Activated T-helper 2 cell treated with anti-CD3 and anti-CD28 coated beads, Interferon-gamma antibody, Interleukin-2, Interleukin-4, amounts not matched to agents 10 μg/mL and 5 μg/mL and 100 μg/mL, durations not matched to agents 14 hours and 24 hours and 36 hours (primary cell): ENCODE data around the gene CAMSAP3. TPM values are rescaled to one million over a fixed set of nuclear protein-coding genes. Genes with fewer than 3 reads are reported as not detected.

ENCODE experiments used
- DNase-seq: peaks from one replicate; pipeline ENCODE4 v3.0.0; 2021; ENCODE audit warnings: low spot score
- H3K27ac Mint-ChIP-seq: one replicate; pipeline ENCODE4 v1.8.0; 2021; ENCODE audit warnings: mixed read lengths
- H3K27me3 Mint-ChIP-seq: one replicate; pipeline ENCODE4 v1.8.0; 2021; ENCODE audit warnings: low read depth, mixed read lengths
- H3K36me3 Mint-ChIP-seq: one replicate; pipeline ENCODE4 v1.8.0; 2021; ENCODE audit warnings: low read depth, mixed read lengths
- H3K4me1 Mint-ChIP-seq: one replicate; pipeline ENCODE4 v1.8.0; 2021; ENCODE audit warnings: low read depth, mixed read lengths
- H3K4me3 Mint-ChIP-seq: one replicate; pipeline ENCODE4 v1.8.0; 2021; ENCODE audit warnings: low read depth, mild to moderate bottlenecking, moderate library complexity, mixed read lengths
- H3K9me3 Mint-ChIP-seq: one replicate; pipeline ENCODE4 v1.8.0; 2021; ENCODE audit warnings: mixed read lengths
- intact Hi-C: fragments of 100-400 bp; cut with micrococcal nuclease; formaldehyde crosslinking; loops from one replicate; pipeline ENCODE4 v1.15.1; 2023
- total RNA-seq: library from RNA; stranded (reverse); gene quantifications from 2 replicates; pipeline ENCODE4 v1.2.3, GENCODE V29; 2022

CAMSAP3 gene
- total RNA-seq, 1 donor from 2014 or later, result 0.55 TPM

DNA sequence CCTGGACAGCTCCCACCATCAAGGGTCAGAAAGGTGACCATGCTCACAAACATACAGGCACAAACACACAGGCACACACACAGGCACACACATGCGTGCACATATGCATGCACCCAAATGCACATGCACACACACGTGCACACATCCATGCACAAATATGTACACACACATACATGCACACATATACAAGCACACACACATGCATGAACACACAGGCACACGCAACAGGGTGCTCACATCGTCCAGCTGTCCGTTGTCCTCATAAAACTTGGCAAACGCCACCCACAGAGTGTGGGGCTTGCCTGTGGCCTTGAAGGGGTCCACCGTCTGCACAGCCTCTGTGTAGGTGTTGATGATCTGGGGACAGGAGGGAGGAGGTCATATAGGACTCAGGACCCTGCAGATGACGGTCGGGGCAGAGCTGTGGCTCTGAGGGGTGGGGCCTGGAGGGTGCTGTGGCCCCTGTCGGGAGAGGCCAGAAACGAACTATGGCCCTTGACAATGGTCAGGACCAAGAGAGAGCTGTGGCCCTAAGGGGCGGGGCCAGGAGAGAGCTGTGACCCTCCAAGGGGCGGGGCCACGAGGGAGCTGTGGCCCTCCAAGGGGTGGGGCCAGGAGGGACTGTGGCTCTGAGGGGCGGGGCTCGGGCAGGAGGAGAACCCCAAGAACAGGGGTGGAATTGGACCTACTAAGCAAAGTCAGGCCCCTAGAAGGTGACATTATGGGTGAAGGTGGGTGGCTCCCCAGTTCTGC is 27.4 kb downstream of the CAMSAP3 start:
- H3K9me3 Mint-ChIP-seq, result no peaks in the 10 kb centered on the region
- peaks cover 40% of the 10 kb centered on the region for H3K36me3 Mint-ChIP-seq
- intact Hi-C loops, result no loop called here
- H3K4me3 Mint-ChIP-seq, result no peak overlapping the region
- H3K27me3 Mint-ChIP-seq, result no peaks in the 10 kb centered on the region
- DNase-seq, result no peak
- peaks cover 2% of the 10 kb centered on the region for H3K4me1 Mint-ChIP-seq
- no peak overlapping the region for H3K27ac Mint-ChIP-seq

DNA sequence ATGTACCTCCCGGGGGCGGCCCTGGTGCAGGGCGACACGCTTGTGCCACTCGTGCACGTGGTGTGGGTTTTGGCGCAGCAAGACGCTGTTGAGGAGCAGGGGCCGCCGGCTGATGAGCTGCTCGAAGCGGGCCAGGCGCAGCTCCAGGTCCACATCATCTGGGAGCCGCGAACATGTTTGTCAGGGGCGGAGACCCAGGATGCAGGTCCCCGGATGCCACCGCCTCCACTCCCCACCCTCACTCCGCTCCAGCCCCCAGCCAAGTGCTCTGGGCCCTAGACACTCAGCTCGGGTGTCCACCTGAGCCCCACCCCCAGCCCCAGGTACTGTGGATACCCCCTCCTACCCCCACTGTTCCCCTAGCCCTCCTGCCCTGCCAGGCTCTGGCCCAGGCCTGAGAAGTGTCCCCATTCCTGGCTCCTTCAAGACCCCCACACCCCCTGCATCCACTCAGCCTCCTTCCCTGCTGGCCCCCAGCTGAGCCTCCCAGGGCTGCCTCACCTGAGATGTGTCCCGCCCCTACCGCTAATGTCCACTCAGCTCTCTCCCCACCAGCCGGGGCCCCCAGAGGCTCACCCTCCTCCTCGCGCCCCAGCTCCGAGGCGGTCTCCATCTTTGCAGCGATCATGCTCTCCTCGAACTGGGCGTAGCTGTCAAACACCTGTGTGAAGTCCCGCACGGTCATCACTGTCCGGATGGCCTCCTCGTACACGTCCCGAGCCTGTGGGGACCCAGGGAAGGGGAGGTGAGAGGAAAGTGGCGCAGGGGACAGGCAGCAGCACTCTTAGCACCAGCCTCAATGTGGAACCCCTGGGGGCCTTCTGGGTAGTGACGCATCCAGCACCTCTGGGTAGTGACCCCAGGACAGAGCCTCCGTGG is 28.3 kb downstream of the CAMSAP3 start:
- Mint-ChIP-seq H3K36me3 (peaks cover 35% of the 10 kb centered on the region), H3K27ac (no peak overlapping the region), H3K4me1 (peaks cover 11% of the 10 kb centered on the region), H3K9me3 (no peaks in the 10 kb centered on the region), H3K4me3 (no peak overlapping the region), H3K27me3 (no peaks in the 10 kb centered on the region)
- intact Hi-C loops, result no loop called here
- no peak for DNase-seq

DNA sequence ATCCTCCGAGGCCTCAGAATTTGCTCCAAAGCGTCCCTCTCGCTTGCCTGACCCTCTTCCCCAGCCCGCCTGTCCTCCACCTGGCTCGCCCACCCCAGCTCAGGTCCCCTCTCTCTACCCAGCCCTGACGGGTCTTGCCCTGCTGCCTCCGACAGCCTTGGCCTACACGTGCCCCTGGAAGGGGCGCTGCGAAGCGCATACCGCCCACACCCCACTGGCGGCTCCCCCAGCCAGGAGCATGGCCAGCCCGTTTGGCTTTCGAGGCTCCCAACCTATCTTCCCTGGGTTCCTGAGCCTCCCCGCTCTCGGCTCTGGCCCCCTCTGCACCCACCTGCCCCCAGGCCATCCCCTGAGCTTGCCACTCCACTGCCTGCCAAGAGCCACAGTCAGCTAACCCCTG is 29.1 kb downstream of the CAMSAP3 start:
- Mint-ChIP-seq H3K4me3 (no peak overlapping the region), H3K36me3 (peaks cover 43% of the 10 kb centered on the region), H3K9me3 (no peaks in the 10 kb centered on the region), H3K27me3 (no peaks in the 10 kb centered on the region), H3K4me1 (peaks cover 17% of the 10 kb centered on the region), H3K27ac (no peak overlapping the region)
- intact Hi-C loops, result no loop called here
- no peak for DNase-seq

DNA sequence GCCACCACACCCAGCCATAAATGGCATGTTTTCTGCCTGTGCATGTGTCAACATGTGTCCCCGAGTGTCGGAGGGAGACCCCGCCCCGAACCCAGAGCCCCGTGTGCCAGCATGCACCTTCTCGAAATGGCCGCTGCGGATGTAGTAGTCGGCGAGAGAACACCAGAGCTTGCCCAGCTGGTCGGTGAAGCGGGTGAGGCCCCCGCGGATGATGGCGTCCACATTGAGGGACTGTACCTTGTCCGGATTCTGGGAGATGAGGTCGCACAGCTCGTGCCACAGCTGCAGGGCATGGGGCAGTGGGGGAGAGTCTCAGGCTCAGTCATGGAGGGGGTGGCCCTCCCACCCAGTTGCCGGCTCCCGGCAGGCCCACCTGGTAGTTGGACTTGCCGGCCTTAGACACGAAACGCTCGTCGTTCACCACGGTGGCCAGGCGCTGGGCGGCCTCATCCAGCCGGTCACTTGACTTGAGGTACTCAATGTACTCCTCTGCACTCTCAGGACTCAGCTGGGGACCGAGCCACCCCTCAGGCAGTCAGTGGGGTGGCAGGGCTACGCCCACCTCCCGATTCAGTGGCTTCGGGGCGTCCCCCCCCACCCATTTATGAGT is 30.2 kb downstream of the CAMSAP3 start:
- intact Hi-C loops, result no loop called here
- H3K4me3 Mint-ChIP-seq, result no peak overlapping the region
- H3K4me1 Mint-ChIP-seq, result peaks cover 22% of the 10 kb centered on the region
- H3K9me3 Mint-ChIP-seq, result no peaks in the 10 kb centered on the region
- H3K36me3 Mint-ChIP-seq, result peaks cover 43% of the 10 kb centered on the region
- no peaks in the 10 kb centered on the region for H3K27me3 Mint-ChIP-seq
- DNase-seq, result no peak
- H3K27ac Mint-ChIP-seq, result no peak overlapping the region

DNA sequence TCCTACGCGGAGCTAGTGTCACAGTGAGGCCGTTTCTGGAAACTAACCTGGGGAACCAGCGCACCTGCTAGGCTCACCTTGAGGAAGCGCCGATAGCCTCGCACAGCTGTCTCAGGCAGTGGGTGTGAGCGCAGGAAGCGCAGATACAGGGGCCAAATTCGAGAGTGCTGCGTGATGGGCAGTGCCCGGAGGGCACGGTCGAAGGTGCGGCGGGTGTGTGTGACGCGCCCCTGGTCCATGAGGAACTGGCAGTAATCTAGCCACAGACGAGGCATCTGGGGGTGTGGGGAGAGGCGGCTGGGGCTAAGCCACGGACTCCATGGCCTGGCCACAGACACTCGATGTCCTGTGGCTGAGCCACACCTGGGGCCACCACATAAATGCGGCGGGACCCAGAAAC is 31.5 kb downstream of the CAMSAP3 start:
- no peak for DNase-seq
- Mint-ChIP-seq H3K36me3 (peaks cover 32% of the 10 kb centered on the region), H3K4me3 (no peak overlapping the region), H3K27ac (no peak overlapping the region), H3K4me1 (peaks cover 24% of the 10 kb centered on the region), H3K27me3 (no peaks in the 10 kb centered on the region), H3K9me3 (no peaks in the 10 kb centered on the region)
- intact Hi-C loops, result no loop called here

DNA sequence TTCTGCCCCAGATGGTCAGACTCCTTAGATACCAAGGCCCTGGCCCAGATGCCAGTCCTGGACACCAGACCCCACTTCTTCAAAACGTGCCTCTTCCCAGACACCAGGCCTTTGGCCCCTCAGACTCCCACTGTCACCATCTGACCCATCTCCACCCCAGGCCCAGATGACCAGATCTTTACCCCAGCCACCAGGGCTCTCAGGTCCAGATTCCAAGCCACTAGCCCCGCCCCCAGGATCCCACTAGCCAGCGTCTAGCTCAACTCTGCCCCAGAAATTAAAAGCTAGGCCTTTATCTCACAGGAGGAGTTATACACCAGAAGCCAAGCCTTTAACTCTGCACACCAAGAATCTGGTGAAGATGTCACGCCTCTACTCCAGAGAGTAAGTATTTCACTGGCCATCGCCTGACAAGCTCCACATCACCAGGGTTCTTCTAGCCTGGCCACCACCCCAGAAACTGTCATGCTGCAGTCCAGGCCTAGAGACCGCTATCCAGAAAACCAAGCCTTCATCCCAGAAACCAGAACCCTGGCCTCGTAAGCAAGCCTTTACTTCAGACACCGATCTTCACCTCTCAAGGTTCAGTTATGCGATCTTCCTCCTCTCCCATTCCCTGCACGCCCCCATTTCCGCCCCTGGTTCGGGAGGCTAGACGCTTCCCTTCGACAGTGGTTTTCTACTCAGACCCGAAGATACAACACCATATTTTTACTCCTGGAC is 33.1 kb downstream of the CAMSAP3 start:
- Mint-ChIP-seq H3K27me3 (no peaks in the 10 kb centered on the region), H3K9me3 (no peaks in the 10 kb centered on the region), H3K27ac (peak overlapping the region; percentile 98), H3K4me1 (peaks cover 24% of the 10 kb centered on the region), H3K36me3 (peaks cover 22% of the 10 kb centered on the region), H3K4me3 (peak overlapping the region; percentile 98)
- DNase-seq, result no peak
- intact Hi-C loops, result loop anchor here (1.0 to 2.0 kb wide), 3 partner anchors 52 to 201 kb away; partner anchors contain the start of gene TRAPPC5

DNA sequence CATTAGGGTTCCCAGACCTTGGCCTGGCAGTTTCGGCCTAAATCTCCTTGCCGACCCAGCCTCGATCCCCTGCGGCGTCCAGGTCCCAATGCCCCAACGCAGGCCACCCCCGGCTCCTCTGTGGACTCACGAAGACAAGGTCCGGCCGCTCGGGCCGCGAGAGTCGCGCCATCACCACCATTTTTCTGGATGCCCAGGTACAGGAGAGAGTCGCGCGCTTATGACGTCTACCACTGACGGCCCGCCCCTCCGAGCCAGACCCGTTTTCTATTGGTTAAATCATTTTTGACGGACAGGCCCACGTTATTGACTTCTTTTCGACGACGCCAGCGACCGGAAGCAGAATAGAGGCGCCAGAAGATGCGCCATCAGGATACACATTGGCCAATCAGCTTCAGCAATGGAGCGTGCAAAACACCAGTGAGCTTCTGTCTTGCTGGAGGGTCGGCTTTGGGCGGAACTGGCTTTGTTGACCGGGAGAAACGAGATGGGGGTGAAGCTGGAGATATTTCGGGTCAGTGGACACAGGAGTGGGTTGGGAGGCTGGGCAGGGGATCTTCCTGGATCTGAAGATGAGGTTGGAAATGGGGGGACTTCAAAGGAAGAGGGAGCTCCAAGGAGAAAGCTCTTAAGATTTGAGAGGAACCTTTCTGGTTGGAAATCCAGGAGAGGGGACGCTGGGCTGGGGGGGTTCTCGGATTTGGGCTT is 33.8 kb downstream of the CAMSAP3 start, which contains the start of the genes PET100 and XAB2:
PET100 (plus strand) TSS at position 447 of the 708 bp plus-strand sequence; CDS start at position 488, 41 bp downstream.
XAB2 (minus strand) TSS at position 199 of the 708 bp plus-strand sequence; CDS start at position 181, 18 bp downstream.
- Mint-ChIP-seq H3K4me3 (peak within 1 kb of the TSS; percentile 98), H3K4me1 (peaks cover 24% of the 10 kb centered on the region), H3K9me3 (no peaks in the 10 kb centered on the region), H3K27ac (peak within 1 kb of the TSS; percentile 98), H3K36me3 (peaks cover 19% of the 10 kb centered on the region), H3K27me3 (no peaks in the 10 kb centered on the region)
- peak; percentile 94 for DNase-seq
- intact Hi-C loops, result loop anchor here (1.0 to 2.0 kb wide), 3 partner anchors 51 to 200 kb away; partner anchors contain the start of gene TRAPPC5

DNA sequence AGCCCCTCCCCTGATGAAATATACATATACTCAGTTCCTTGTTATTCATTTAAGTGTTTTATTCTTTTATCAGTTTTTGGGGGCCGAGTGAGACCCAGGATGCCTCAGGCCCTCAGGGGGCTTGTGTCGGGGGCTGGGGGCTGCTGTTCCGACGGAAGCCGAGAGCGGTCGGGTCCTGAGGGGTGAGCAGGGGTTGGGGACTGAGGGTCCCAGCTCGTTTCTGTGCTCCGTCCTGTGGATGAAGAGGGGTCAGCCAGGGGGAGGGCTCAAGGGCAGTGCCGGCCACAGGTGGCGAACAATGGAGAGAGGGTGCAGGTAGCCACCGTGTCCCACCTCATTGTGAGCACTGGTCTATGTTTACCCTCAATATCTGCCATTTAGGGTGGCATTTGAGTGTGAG is 35.9 kb downstream of the CAMSAP3 start:
- H3K4me3 Mint-ChIP-seq, result peak overlapping the region; percentile 22

DNA sequence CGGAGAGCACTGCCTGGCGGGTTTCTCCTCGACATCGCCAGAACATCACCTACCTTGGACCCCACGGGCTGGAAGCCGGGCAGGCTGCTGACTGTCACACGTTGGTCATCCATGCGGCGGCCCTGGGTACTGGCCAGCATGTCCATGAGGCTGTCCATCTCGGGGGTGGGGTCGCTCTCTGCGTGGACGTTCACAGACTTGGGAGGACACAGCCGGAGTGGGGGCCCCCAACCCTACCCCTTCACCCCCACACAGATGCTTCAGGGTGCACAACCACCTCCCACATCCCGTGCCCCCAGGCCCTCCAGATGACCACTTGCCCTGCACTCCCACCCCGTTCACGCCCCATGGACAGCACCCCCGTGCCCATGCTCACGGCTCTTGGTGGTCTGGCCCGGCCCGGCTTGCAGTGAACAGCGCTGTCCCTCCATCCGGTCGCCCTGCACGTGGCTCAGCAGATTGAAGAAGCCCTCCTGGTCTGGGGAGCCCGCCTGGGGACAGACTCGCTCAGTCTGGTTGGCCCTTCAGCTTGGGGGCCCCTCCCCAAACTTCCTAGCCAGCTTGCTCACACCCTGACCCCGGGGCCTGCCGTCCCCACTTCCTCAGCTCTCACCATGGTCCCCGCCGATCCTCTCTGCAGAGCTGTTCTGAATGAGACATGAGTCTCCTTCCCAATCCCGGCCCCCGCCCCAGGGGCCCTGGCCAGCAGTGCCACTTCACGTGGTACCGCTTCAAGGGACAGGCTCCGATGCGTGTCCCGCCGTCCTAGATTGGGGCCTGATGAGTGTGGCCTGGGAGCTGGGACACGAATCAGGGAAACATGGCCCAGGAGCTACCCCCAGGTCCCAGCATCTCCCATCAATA is 36.9 kb downstream of the CAMSAP3 start:
- H3K4me1 Mint-ChIP-seq, result peaks cover 24% of the 10 kb centered on the region
- no peaks in the 10 kb centered on the region for H3K9me3 Mint-ChIP-seq
- intact Hi-C loops, result no loop called here
- no peaks in the 10 kb centered on the region for H3K27me3 Mint-ChIP-seq
- peaks cover 10% of the 10 kb centered on the region for H3K36me3 Mint-ChIP-seq
- no peak overlapping the region for H3K4me3 Mint-ChIP-seq
- no peak for DNase-seq
- H3K27ac Mint-ChIP-seq, result no peak overlapping the region

More for the DNA sequence above, 35.9 kb downstream of the CAMSAP3 start:
- intact Hi-C loops, result no loop called here
- Mint-ChIP-seq H3K36me3 (peaks cover 16% of the 10 kb centered on the region), H3K27me3 (no peaks in the 10 kb centered on the region), H3K4me1 (peaks cover 24% of the 10 kb centered on the region), H3K27ac (no peak overlapping the region), H3K9me3 (no peaks in the 10 kb centered on the region)
- DNase-seq, result no peak

DNA sequence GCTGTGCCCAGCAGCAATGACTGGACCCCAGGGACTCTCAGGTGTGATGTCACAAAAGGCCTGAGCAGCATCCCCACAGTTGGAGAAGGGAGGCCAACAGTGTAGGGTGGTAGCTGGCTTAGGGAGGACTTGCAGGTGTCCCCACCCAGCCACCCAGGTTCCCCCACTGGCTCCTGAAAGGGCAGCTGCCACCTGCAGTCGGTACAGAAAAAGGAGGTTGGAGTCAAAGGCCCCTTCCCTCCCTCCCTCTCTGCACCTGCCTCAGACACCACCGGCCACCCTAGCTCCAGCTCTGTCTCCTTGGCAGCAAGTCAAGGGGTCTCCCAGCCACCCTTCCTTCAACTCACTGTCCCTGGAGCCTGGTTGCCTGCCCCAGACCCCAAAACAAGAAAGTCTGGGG is 38.0 kb downstream of the CAMSAP3 start, which contains the start of gene PCP2:
PCP2 (minus strand) TSS at position 22 of the 400 bp plus-strand sequence. CDS start 262 bp downstream, outside the sequence.
- Mint-ChIP-seq H3K9me3 (no peaks in the 10 kb centered on the region), H3K4me1 (peaks cover 18% of the 10 kb centered on the region), H3K27me3 (no peaks in the 10 kb centered on the region), H3K4me3 (no peak within 1 kb of the TSS), H3K27ac (no peak within 1 kb of the TSS), H3K36me3 (peaks cover 10% of the 10 kb centered on the region)
- intact Hi-C loops, result no loop called here
- no peak for DNase-seq

DNA sequence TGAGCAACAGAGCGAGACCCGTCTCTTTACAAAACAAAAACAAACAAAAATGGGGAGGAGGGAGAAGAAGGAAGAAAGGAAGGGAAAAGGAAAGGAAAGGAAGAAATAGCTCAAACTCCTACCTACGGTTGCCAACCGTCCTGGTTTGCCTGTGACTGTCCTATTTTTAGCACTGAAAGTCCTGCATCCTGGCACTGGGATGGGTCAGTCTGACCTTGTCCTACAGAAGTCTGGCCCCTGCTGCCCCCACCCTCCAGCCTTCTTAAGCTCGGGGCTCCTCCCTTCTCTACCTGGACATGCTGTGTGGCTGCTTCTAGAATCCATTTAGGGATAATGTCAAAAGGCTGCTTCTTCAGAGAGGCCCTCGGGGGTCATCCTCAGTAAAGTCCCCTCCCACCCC is 40.0 kb downstream of the CAMSAP3 start:
- H3K27me3 Mint-ChIP-seq, result no peaks in the 10 kb centered on the region
- H3K27ac Mint-ChIP-seq, result no peak overlapping the region
- H3K4me3 Mint-ChIP-seq, result peak overlapping the region; percentile 81
- intact Hi-C loops, result no loop called here
- peaks cover 18% of the 10 kb centered on the region for H3K4me1 Mint-ChIP-seq
- no peaks in the 10 kb centered on the region for H3K9me3 Mint-ChIP-seq
- H3K36me3 Mint-ChIP-seq, result peaks cover 7% of the 10 kb centered on the region
- DNase-seq, result no peak
